GM10248 (cell line): Measurements from ENCODE around the gene ELMOD1.

Source experiments
- CTCF ChIA-PET: fragments of 300-600 bp; sonication (Branson Sonifier 250); formaldehyde crosslinking; extraction: SDS; loops from one replicate; lab custom pipeline; 2021; ENCODE audit warnings: antibody characterized with exemption; lab: Yijun Ruan, JAX
- POLR2A ChIA-PET: fragments of 350-650 bp; sonication (Branson Sonifier 250); formaldehyde crosslinking; extraction: SDS; loops from one replicate; lab custom pipeline; 2020; ENCODE audit warnings: antibody characterized with exemption; lab: Yijun Ruan, JAX
- DNase-seq: peaks from one replicate; pipeline ENCODE4 v3.0.0; 2012; ENCODE audit errors: extremely low spot score
- CTCF ChIP-seq: IDR thresholded peaks from 2 replicates; pipeline ENCODE4 v1.5.1; 2012; ENCODE audit warnings: mild to moderate bottlenecking, low read depth; ENCODE audit errors: extremely low read depth, missing control alignments, control extremely low read depth

The ELMOD1 gene

GRCh38 chr11:107609400-107610218 is 18.7 kb downstream of the ELMOD1 start:
- TF ChIP-seq CTCF = no peak
- DNase-seq = no peak
- POLR2A ChIA-PET = no interaction called here
- CTCF ChIA-PET = interaction anchor here (0.8 to 1.3 kb wide), 3 partner anchors 9 to 80 kb away, joined by 3 to 4 read pairs (median 3); no protein-coding TSS in a partner anchor

GRCh38 chr11:107612445-107612844 is 21.5 kb downstream of the ELMOD1 start:
- POLR2A ChIA-PET = no interaction called here
- DNase-seq = no peak
- no peak for TF ChIP-seq CTCF
- CTCF ChIA-PET = interaction anchor here (1.3 kb wide), 2 partner anchors 9 to 158 kb away, joined by 3 to 5 read pairs; no protein-coding TSS in a partner anchor

- no peak for TF ChIP-seq CTCF
- CTCF ChIA-PET = no interaction called here
- no peak for DNase-seq
- POLR2A ChIA-PET = no interaction called here
Observed at GRCh38 chr11:107619926-107620325, 29.0 kb downstream of the ELMOD1 start.

GRCh38 chr11:107621081-107621480 is 30.1 kb downstream of the ELMOD1 start:
- no peak for TF ChIP-seq CTCF
- no peak for DNase-seq
- CTCF ChIA-PET = no interaction called here
- POLR2A ChIA-PET = no interaction called here

GRCh38 chr11:107623183-107623582 is 32.2 kb downstream of the ELMOD1 start:
- TF ChIP-seq CTCF = no peak
- POLR2A ChIA-PET = no interaction called here
- CTCF ChIA-PET = interaction anchor here (1.1 to 2.7 kb wide), 4 partner anchors 8 to 60 kb away, joined by 3 to 6 read pairs (median 3); no protein-coding TSS in a partner anchor
- DNase-seq = no peak

GRCh38 chr11:107624983-107625684 is 34.2 kb downstream of the ELMOD1 start:
- TF ChIP-seq CTCF = no peak
- CTCF ChIA-PET = interaction anchor here (2.7 kb wide), 1 partner anchor 7 kb away, joined by 6 read pairs; no protein-coding TSS in a partner anchor
- DNase-seq = no peak
- POLR2A ChIA-PET = no interaction called here
